ENCODE data around the gene SRGAP3. TPM values are rescaled to one million over a fixed set of nuclear protein-coding genes. Genes with fewer than 3 reads are reported as not detected.

The SRGAP3 gene
- total and polyA plus RNA-seq, 7 experiments from 2014 or later: 1.4 to 6.0 (median 4.6) TPM

DNA sequence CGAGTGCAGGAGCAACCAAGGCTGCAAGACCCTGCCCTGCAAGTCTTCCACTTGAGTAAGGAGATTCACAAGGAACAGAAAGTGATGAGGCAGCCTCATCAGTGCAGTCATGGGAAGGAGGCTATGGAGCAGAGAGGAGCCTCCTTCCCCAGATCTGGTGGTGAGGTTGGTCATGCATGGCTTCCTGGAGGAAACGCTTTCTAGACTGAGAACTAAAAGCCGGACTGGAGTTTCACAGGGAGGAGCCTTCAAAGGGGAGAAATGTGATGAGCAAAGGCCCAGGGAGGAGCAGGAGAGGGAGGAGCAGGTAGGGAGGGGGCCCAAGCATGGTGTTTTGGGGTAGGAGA lies 139.9 kb downstream of the SRGAP3 start:
- no peaks in the 10 kb centered on the region for H3K27me3 ChIP-seq (ENCODE audit: control insufficient read depth in 2 of 2, insufficient read depth in 2 of 2, low read length in 2 of 2)
- ATAC-seq (no peak), DNase-seq (no peak)
- H3K27ac ChIP-seq (ENCODE audit: low read depth, low read length): no peak overlapping the region
- Mint-ChIP-seq H3K4me1 (no peaks in the 10 kb centered on the region), H3K36me3 (peaks cover 0 to 8% (median 5%) of the 10 kb centered on the region in 5 donors), H3K27me3 (no peaks in the 10 kb centered on the region), H3K4me3 (no peak overlapping the region), H3K9me3 (peaks cover 0 to 8% (median 0%) of the 10 kb centered on the region in 11 donors), H3K27ac (no peak overlapping the region)
- no peaks in the 10 kb centered on the region for H3K4me1 ChIP-seq (ENCODE audit: control insufficient read depth in 2 of 2, insufficient read depth in 2 of 2, low read length in 2 of 2)
- POLR2A ChIA-PET: no interaction called here
- H3K4me3 ChIP-seq (ENCODE audit: low read length): no peak overlapping the region
- intact Hi-C loops (cut with micrococcal nuclease): no loop called here
- CTCF ChIA-PET: no interaction called here
- no peaks in the 10 kb centered on the region for H3K36me3 ChIP-seq (ENCODE audit: control insufficient read depth in 2 of 3, insufficient read depth in 3 of 3, low read length in 3 of 3)
- H3K9me3 ChIP-seq (ENCODE audit: control insufficient read depth in 2 of 3, low read length in 3 of 3): no peaks in the 10 kb centered on the region

DNA sequence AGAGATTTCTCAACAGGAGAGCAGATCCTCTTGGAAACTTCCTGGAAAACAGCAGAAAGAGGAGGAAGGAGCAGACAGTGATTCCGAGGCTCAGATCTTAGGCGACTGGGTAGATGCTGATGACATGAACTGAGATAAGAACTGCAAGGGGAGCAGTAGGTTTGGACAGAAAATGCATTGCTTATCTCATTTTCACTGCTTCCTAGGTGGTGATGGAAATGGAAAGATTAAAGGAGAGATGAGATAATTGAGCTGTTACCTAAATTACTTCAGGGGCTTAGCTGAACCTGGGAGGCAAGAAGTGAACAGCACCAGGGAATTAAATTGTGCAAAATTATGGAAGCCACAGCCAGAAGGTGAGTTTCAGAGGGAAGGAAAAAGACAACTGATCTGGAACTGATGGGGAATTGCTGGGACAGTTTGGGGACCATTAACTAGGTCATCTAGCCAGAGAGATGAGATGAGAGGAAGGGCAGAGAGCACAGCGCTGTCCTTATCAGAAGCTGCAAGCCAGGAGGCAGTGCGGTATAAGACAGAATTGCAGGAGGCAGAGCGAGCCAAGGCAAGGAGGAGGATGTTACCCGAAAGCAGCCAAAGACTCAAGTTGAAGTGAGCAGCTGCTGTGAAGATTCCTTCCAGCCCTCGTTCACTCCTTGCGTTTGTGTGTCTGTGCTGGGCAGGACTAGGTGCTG lies 140.4 kb downstream of the SRGAP3 start:
- peaks cover 0 to 8% (median 0%) of the 10 kb centered on the region in 11 donors for H3K9me3 Mint-ChIP-seq
- H3K36me3 Mint-ChIP-seq: peaks cover 0 to 8% (median 5%) of the 10 kb centered on the region in 5 donors
- H3K4me3 Mint-ChIP-seq: no peak overlapping the region
- ChIA-PET CTCF (no interaction called here), POLR2A (no interaction called here)
- Histone ChIP-seq H3K9me3 (ENCODE audit: control insufficient read depth in 2 of 3, low read length in 3 of 3) (no peaks in the 10 kb centered on the region), H3K36me3 (ENCODE audit: control insufficient read depth in 2 of 3, insufficient read depth in 3 of 3, low read length in 3 of 3) (no peaks in the 10 kb centered on the region), H3K27me3 (ENCODE audit: control insufficient read depth in 2 of 2, insufficient read depth in 2 of 2, low read length in 2 of 2) (no peaks in the 10 kb centered on the region), H3K4me3 (ENCODE audit: low read length) (no peak overlapping the region), H3K27ac (ENCODE audit: low read depth, low read length) (no peak overlapping the region), H3K4me1 (ENCODE audit: control insufficient read depth in 2 of 2, insufficient read depth in 2 of 2, low read length in 2 of 2) (no peaks in the 10 kb centered on the region)
- no peaks in the 10 kb centered on the region for H3K27me3 Mint-ChIP-seq
- ATAC-seq (no peak), DNase-seq (no peak)
- H3K4me1 Mint-ChIP-seq: no peaks in the 10 kb centered on the region
- no peak overlapping the region for H3K27ac Mint-ChIP-seq
- intact Hi-C loops (cut with micrococcal nuclease): no loop called here

DNA sequence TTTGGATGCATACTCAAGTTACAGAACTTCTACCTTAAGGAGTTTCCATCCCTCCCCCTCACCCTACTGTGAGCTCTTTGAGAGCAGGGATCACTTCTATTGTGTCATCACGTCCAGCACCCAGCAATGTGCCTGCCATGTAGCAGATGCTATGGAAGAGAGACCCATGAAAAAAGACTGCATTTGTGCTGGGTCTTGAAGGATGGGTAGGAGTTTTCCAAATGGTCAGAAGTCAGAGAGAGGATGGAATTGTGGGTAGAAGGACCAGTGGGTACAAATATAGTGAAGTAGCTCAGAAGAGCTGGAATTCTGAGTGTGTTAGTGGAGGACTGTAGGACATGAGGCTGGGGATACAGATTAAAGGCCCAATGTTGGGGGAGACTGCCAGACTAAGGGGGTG lies 141.7 kb downstream of the SRGAP3 start:
- DNase-seq: no peak
- ChIA-PET CTCF (no interaction called here), POLR2A (no interaction called here)
- ATAC-seq: no peak
- Mint-ChIP-seq H3K36me3 (peaks cover 0 to 13% (median 0%) of the 10 kb centered on the region in 5 donors), H3K4me1 (no peaks in the 10 kb centered on the region), H3K27ac (no peak overlapping the region), H3K27me3 (no peaks in the 10 kb centered on the region), H3K9me3 (peaks cover 0 to 8% (median 0%) of the 10 kb centered on the region in 11 donors), H3K4me3 (no peak overlapping the region)
- Histone ChIP-seq H3K9me3 (ENCODE audit: control insufficient read depth in 2 of 3, low read length in 3 of 3) (no peaks in the 10 kb centered on the region), H3K4me3 (ENCODE audit: low read length) (no peak overlapping the region), H3K4me1 (ENCODE audit: control insufficient read depth in 2 of 2, insufficient read depth in 2 of 2, low read length in 2 of 2) (no peaks in the 10 kb centered on the region), H3K27me3 (ENCODE audit: control insufficient read depth in 2 of 2, insufficient read depth in 2 of 2, low read length in 2 of 2) (no peaks in the 10 kb centered on the region), H3K36me3 (ENCODE audit: control insufficient read depth in 2 of 3, insufficient read depth in 3 of 3, low read length in 3 of 3) (no peaks in the 10 kb centered on the region), H3K27ac (ENCODE audit: low read depth, low read length) (no peak overlapping the region)
- intact Hi-C loops (cut with micrococcal nuclease): no loop called here

DNA sequence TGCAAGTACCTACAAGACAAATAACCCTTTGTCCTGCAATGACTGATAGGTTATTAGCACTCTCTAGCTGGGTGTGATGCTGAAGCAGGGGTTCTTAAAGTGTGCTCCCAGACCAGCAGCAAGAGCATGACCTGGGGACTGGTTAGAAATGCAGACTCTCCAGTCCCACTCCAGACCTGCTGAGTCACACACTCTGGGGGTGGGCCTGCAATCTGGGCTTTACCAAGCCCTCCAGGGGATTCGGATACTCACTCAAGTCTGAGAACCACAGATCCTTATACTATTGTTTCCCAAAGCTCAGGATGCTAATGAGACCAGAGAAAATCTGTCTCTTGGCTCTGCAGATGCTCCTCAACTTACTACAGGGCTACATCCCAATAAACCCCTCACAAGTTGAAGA lies 144.0 kb downstream of the SRGAP3 start:
- no peak for DNase-seq
- peaks cover 0 to 5% (median 0%) of the 10 kb centered on the region in 11 donors for H3K9me3 Mint-ChIP-seq

DNA sequence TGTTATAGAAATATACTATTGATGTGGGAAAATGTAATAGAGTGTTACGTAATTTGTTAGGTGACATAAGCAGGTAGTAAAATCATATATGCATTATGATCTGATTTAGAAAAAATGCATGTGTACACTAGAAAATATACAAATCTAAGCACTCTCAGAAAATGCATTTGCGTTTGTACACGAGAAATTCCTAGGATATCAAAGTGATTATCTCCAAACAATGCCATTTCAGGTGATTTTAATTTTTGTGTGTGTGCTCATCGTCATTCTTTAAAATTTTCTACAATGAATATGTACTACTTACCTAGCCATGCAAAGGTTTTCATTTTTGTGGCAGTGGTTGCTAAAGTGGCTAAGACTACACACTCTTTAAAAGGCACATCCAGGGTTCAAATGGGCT lies 145.3 kb downstream of the SRGAP3 start:
- peaks cover 0 to 2% (median 0%) of the 10 kb centered on the region in 7 donors for H3K4me1 Mint-ChIP-seq
- H3K27me3 ChIP-seq (ENCODE audit: control insufficient read depth in 2 of 2, insufficient read depth in 2 of 2, low read length in 2 of 2): no peaks in the 10 kb centered on the region
- H3K4me3 ChIP-seq (ENCODE audit: low read length): no peak overlapping the region
- DNase-seq (no peak), ATAC-seq (no peak)
- no peaks in the 10 kb centered on the region for H3K9me3 ChIP-seq (ENCODE audit: control insufficient read depth in 2 of 3, low read length in 3 of 3)
- no peaks in the 10 kb centered on the region for H3K36me3 ChIP-seq (ENCODE audit: control insufficient read depth in 2 of 3, insufficient read depth in 3 of 3, low read length in 3 of 3)
- peaks cover 0 to 5% (median 0%) of the 10 kb centered on the region in 11 donors for H3K9me3 Mint-ChIP-seq
- intact Hi-C loops (cut with micrococcal nuclease): no loop called here
- H3K36me3 Mint-ChIP-seq: peaks cover 0 to 7% (median 0%) of the 10 kb centered on the region in 5 donors
- H3K27ac Mint-ChIP-seq: no peak overlapping the region
- ChIA-PET POLR2A (no interaction called here), CTCF (no interaction called here)
- H3K4me3 Mint-ChIP-seq: no peak overlapping the region
- no peaks in the 10 kb centered on the region for H3K4me1 ChIP-seq (ENCODE audit: control insufficient read depth in 2 of 2, insufficient read depth in 2 of 2, low read length in 2 of 2)
- H3K27ac ChIP-seq (ENCODE audit: low read depth, low read length): no peak overlapping the region
- H3K27me3 Mint-ChIP-seq: no peaks in the 10 kb centered on the region

More for the DNA sequence above, 144.0 kb downstream of the SRGAP3 start:
- Histone ChIP-seq H3K9me3 (ENCODE audit: control insufficient read depth in 2 of 3, low read length in 3 of 3) (no peaks in the 10 kb centered on the region), H3K27ac (ENCODE audit: low read depth, low read length) (no peak overlapping the region), H3K4me3 (ENCODE audit: low read length) (no peak overlapping the region), H3K36me3 (ENCODE audit: control insufficient read depth in 2 of 3, insufficient read depth in 3 of 3, low read length in 3 of 3) (no peaks in the 10 kb centered on the region), H3K4me1 (ENCODE audit: control insufficient read depth in 2 of 2, insufficient read depth in 2 of 2, low read length in 2 of 2) (no peaks in the 10 kb centered on the region), H3K27me3 (ENCODE audit: control insufficient read depth in 2 of 2, insufficient read depth in 2 of 2, low read length in 2 of 2) (no peaks in the 10 kb centered on the region)
- CTCF ChIA-PET: no interaction called here
- H3K4me1 Mint-ChIP-seq: no peaks in the 10 kb centered on the region
- H3K27me3 Mint-ChIP-seq: no peaks in the 10 kb centered on the region
- H3K4me3 Mint-ChIP-seq: no peak overlapping the region
- intact Hi-C loops (cut with micrococcal nuclease): no loop called here
- POLR2A ChIA-PET: no interaction called here
- no peak for ATAC-seq
- H3K36me3 Mint-ChIP-seq: peaks cover 0 to 7% (median 0%) of the 10 kb centered on the region in 5 donors
- H3K27ac Mint-ChIP-seq: no peak overlapping the region

DNA sequence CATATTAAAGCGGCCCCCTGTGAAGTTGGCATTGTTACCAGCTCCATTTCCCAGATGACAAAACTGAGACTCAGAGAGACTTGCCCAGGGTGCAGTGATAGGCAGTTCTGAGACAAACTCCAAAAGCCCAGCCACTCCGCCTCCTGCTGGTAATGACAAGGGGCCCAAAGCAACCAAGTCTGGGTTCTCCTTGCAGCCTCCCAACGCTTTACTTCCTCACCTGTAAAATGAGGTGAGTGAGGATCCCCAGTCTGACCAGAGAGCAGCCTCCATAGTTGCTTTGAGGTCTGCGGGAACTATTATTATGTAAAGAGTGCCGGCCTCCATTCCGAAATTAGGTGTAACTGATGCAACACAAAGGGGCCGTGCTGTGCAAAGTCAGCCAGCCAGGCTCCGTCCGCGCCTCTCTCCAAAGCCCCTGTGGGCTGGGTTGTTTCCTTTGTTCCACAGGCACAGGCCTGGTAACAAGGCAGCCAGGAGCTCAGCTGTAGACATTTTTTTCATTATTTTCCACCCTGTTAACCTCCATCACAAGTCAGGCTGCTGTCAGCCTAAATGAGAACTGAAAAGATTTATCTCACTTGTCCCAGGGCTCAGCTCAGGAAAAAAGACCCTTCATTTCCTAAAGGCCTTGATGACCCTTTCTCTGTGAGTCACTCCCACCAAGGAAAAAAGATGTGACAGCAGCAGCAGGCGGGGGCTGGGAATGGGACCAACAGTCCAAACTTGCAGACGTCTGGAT lies 147.0 kb downstream of the SRGAP3 start:
- no peak overlapping the region for H3K27ac Mint-ChIP-seq
- H3K36me3 Mint-ChIP-seq: peaks cover 0 to 7% (median 0%) of the 10 kb centered on the region in 5 donors
- intact Hi-C loops (cut with micrococcal nuclease): no loop called here
- H3K27ac ChIP-seq (ENCODE audit: low read depth, low read length): no peak overlapping the region
- ChIA-PET CTCF (no interaction called here), POLR2A (no interaction called here)
- H3K4me1 ChIP-seq (ENCODE audit: control insufficient read depth in 2 of 2, insufficient read depth in 2 of 2, low read length in 2 of 2): no peaks in the 10 kb centered on the region
- ATAC-seq (no peak), DNase-seq (no peak)
- no peak overlapping the region for H3K4me3 ChIP-seq (ENCODE audit: low read length)
- H3K36me3 ChIP-seq (ENCODE audit: control insufficient read depth in 2 of 3, insufficient read depth in 3 of 3, low read length in 3 of 3): no peaks in the 10 kb centered on the region
- no peaks in the 10 kb centered on the region for H3K9me3 ChIP-seq (ENCODE audit: control insufficient read depth in 2 of 3, low read length in 3 of 3)
- peaks cover 0 to 1% (median 0%) of the 10 kb centered on the region in 11 donors for H3K9me3 Mint-ChIP-seq
- no peaks in the 10 kb centered on the region for H3K27me3 Mint-ChIP-seq
- peaks cover 0 to 2% (median 0%) of the 10 kb centered on the region in 7 donors for H3K4me1 Mint-ChIP-seq
- H3K4me3 Mint-ChIP-seq: no peak overlapping the region
- no peaks in the 10 kb centered on the region for H3K27me3 ChIP-seq (ENCODE audit: control insufficient read depth in 2 of 2, insufficient read depth in 2 of 2, low read length in 2 of 2)

DNA sequence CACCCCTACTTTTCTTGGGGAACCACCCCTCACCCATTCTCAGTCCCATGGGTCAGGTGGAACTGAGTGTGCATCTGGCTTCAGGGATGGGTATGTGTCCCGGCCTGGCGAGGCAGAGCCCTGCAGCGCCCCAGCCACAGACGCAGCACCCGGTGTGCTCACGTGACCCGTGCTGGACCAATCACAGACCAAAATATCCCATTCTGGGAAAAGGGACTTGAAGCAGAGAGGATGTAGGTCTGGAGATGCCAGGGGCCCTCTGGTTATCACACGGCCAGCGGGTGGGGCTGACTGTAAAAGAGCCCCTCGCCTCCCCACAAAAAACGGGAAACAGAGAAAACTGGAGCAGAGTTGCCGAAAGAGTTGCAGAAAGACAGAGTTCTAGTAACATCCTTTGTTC lies 148.2 kb downstream of the SRGAP3 start:
- Mint-ChIP-seq H3K27ac (no peak overlapping the region), H3K4me1 (peaks cover 0 to 2% (median 0%) of the 10 kb centered on the region in 7 donors), H3K9me3 (peaks cover 0 to 1% (median 0%) of the 10 kb centered on the region in 11 donors), H3K36me3 (peaks cover 0 to 7% (median 0%) of the 10 kb centered on the region in 5 donors), H3K4me3 (no peak overlapping the region), H3K27me3 (no peaks in the 10 kb centered on the region)
- no peaks in the 10 kb centered on the region for H3K27me3 ChIP-seq (ENCODE audit: control insufficient read depth in 2 of 2, insufficient read depth in 2 of 2, low read length in 2 of 2)
- ChIA-PET CTCF (no interaction called here), POLR2A (no interaction called here)
- no peak for DNase-seq
- H3K36me3 ChIP-seq (ENCODE audit: control insufficient read depth in 2 of 3, insufficient read depth in 3 of 3, low read length in 3 of 3): no peaks in the 10 kb centered on the region
- H3K4me1 ChIP-seq (ENCODE audit: control insufficient read depth in 2 of 2, insufficient read depth in 2 of 2, low read length in 2 of 2): no peaks in the 10 kb centered on the region
- H3K4me3 ChIP-seq (ENCODE audit: low read length): no peak overlapping the region
- H3K9me3 ChIP-seq (ENCODE audit: control insufficient read depth in 2 of 3, low read length in 3 of 3): no peaks in the 10 kb centered on the region
- H3K27ac ChIP-seq (ENCODE audit: low read depth, low read length): no peak overlapping the region
- ATAC-seq: no peak
- intact Hi-C loops (cut with micrococcal nuclease): no loop called here
